Measurements from ENCODE around the gene PTPRE.

- TF ChIP-seq POLR2A (IDR thresholded peaks at IDR 0.05; ENCODE audit: low read depth, low read length) (no peak), POLR2AphosphoS5 (IDR thresholded peaks at IDR 0.05; ENCODE audit: low read depth, low read length) (no peak), TAF1 (IDR thresholded peaks at IDR 0.05; ENCODE audit: borderline replicate concordance, low read depth, low read length) (no peak)
These were observed 111.3 kb downstream of the PTPRE start for GRCh38 chr10:128018236-128018635.
